Colonic mucosa (tissue), 4 donors: Measurements from ENCODE around the gene TMEM123. TPM values are rescaled to one million over a fixed set of nuclear protein-coding genes. Genes with fewer than 3 reads are reported as not detected.

ENCODE experiments used
- DNase-seq: peaks from one replicate; pipeline ENCODE4 v3.0.0-alpha.2; 2020
- H3K27ac ChIP-seq: fragments of 200-600 bp; one replicate; pipeline ENCODE4 v1.8.0; 2021
- H3K27me3 ChIP-seq: fragments of 200-600 bp; one replicate; pipeline ENCODE4 v1.8.0; 2021
- H3K36me3 ChIP-seq: fragments of 200-600 bp; one replicate; pipeline ENCODE4 v1.8.0; 2021
- H3K4me1 ChIP-seq: fragments of 200-600 bp; one replicate; pipeline ENCODE4 v1.8.0; 2021; ENCODE audit warnings: mild to moderate bottlenecking
- H3K4me3 ChIP-seq: fragments of 200-600 bp; one replicate; pipeline ENCODE4 v1.8.0; 2021
- H3K9ac ChIP-seq, 2 donors: one replicate each; pipeline ENCODE4 v1.7.0; 2013; ENCODE audit warnings: control low read depth in 2 of 2, low read depth in 2 of 2, low read length in 2 of 2
- H3K9me3 ChIP-seq: fragments of 200-600 bp; one replicate; pipeline ENCODE4 v1.8.0; 2021
- intact Hi-C: fragments of 100-400 bp; cut with DNase I; formaldehyde crosslinking; loops from one replicate; pipeline ENCODE4 v1.14.1; 2022
- total RNA-seq, 2 donors: library from RNA; stranded (reverse); fragmentation: NEBNext Ultra II Directional in 1 of 2; extraction: Animal tissue kit (Norgen Biotek cat#: 25700) in 1 of 2; gene quantifications; one replicate each; pipeline ENCODE4 v1.2.1, GENCODE V29; 2021
- TF ChIP-seq, protein P1 (sequence below): fragments of 200-600 bp; IDR thresholded peaks from one replicate; pipeline ENCODE4 v1.8.0; 2022; ENCODE audit warnings: antibody characterized with exemption, mild to moderate bottlenecking
- donor health status: healthy.
- donor health status: DM: no; HTN: no; CAD: no.
- donor health status: DM: no; HTN: no; CAD: no.

Gene TMEM123
- total RNA-seq, 2 donors from 2014 or later = 126 to 175 TPM

DNA sequence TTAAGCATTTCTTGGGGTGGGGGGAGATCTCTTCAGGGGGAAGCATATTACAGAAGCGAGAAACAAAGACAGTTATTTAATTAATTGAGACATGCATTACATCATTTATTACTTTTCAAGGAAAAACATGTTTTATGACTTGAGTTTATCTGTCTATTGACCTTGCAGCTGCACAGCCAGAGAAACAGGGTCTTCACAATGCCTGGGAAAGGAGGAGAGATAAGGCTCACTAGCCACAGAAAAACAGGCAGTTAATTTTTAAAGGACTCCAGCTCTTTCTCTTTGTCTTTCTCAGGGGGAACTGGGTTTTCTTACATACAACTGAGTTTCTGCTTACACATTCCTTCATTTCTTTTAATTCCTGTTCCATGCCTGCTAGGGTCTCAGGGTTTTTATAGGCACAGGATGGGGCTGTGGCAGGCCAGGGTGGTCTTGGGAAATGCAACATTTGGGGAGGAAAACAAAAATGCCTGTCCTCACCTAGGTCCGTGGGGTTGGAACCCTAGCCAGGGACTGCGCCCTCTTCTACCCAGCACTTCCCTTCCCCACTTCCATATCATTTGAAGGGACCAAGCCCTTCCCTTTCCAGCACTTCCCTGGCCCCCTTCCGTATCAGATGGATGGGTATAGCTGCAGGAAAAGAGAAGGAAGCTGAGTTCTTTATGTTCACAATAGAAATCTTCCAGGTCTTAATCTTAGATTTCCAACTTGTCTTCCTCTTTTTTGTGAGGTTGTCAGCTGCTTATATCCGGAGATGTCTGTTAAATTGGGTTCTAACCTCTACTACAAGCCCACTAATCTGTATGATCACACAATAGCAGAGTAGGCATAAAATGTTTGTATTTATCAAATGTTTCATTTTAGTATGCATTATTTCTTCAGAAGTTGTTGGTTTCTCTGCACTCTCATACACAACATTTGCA is 67.2 kb downstream of the TMEM123 start:
- H3K27ac ChIP-seq = no peak overlapping the region
- TF ChIP-seq, protein P1, sequence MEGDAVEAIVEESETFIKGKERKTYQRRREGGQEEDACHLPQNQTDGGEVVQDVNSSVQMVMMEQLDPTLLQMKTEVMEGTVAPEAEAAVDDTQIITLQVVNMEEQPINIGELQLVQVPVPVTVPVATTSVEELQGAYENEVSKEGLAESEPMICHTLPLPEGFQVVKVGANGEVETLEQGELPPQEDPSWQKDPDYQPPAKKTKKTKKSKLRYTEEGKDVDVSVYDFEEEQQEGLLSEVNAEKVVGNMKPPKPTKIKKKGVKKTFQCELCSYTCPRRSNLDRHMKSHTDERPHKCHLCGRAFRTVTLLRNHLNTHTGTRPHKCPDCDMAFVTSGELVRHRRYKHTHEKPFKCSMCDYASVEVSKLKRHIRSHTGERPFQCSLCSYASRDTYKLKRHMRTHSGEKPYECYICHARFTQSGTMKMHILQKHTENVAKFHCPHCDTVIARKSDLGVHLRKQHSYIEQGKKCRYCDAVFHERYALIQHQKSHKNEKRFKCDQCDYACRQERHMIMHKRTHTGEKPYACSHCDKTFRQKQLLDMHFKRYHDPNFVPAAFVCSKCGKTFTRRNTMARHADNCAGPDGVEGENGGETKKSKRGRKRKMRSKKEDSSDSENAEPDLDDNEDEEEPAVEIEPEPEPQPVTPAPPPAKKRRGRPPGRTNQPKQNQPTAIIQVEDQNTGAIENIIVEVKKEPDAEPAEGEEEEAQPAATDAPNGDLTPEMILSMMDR = no peak
- intact Hi-C loops = no loop called here

DNA sequence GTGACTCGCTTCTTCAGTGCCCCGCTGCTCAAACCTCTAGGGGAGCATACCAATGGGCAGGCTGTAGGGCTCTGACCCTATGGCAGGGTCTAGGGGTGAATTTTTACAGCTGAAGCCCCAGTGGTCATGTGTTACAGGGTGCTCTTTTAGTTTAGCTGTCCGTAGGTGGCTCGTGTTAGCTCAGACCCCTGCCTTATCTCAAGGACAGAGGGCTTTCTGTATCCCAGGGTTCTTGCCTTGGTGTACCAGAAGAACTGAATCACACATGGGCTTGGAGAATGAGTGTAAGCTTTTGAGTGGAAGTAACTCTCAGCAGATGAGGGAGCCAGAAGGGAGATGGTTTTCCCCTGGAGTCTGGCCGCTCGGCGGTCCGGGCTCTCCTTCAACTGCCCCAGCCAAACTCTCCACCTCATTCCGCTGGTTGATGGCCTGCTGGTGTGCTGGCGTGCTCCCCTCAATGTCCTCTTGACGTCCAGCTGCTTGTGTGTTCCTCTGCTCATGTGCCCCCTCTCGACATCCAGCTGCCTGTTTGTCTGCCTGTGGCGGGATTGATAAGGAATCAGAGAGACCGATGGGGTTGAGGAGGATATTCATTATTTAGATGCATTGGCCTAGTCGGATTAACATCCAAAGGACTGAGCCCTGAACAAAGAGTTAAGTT is 68.0 kb downstream of the TMEM123 start:
- H3K27me3 ChIP-seq = no peaks in the 10 kb centered on the region
- TF ChIP-seq, protein P1 = no peak
- peaks cover 5% of the 10 kb centered on the region for H3K36me3 ChIP-seq
- H3K9ac ChIP-seq = no peak overlapping the region
- H3K9me3 ChIP-seq = no peaks in the 10 kb centered on the region
- no peaks in the 10 kb centered on the region for H3K4me1 ChIP-seq
- DNase-seq = no peak
- intact Hi-C loops = no loop called here
- no peak overlapping the region for H3K4me3 ChIP-seq
- H3K27ac ChIP-seq = no peak overlapping the region

More for the DNA sequence above, 67.2 kb downstream of the TMEM123 start:
- no peaks in the 10 kb centered on the region for H3K4me1 ChIP-seq
- H3K9ac ChIP-seq = no peak overlapping the region
- no peak overlapping the region for H3K4me3 ChIP-seq
- no peaks in the 10 kb centered on the region for H3K9me3 ChIP-seq
- peaks cover 5% of the 10 kb centered on the region for H3K36me3 ChIP-seq
- H3K27me3 ChIP-seq = no peaks in the 10 kb centered on the region
- DNase-seq = no peak

DNA sequence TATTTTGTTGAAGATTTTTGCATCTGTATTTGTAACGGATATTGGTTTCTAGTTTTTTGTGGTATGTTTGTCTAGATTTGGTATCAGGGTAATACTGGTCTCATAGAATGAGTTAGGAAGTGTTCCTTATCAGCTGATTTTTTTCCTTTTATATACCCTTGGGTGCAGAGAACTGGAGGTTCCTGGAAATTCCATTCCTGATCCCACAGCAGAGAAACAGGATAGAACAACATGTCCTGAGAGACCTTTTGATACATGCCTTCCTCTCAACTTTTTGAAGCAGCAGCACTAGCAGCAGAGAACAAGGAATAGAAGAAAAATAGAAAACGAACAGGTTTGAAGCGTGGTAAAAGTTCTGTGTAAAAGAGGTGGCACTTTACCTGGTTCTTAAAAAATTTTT is 68.7 kb downstream of the TMEM123 start:
- H3K4me1 ChIP-seq = no peaks in the 10 kb centered on the region
- H3K9me3 ChIP-seq = no peaks in the 10 kb centered on the region
- H3K4me3 ChIP-seq = no peak overlapping the region
- no peak overlapping the region for H3K9ac ChIP-seq
- TF ChIP-seq, protein P1 = no peak
- no peak overlapping the region for H3K27ac ChIP-seq
- peaks cover 5% of the 10 kb centered on the region for H3K36me3 ChIP-seq
- intact Hi-C loops = no loop called here
- no peak for DNase-seq
- H3K27me3 ChIP-seq = no peaks in the 10 kb centered on the region

DNA sequence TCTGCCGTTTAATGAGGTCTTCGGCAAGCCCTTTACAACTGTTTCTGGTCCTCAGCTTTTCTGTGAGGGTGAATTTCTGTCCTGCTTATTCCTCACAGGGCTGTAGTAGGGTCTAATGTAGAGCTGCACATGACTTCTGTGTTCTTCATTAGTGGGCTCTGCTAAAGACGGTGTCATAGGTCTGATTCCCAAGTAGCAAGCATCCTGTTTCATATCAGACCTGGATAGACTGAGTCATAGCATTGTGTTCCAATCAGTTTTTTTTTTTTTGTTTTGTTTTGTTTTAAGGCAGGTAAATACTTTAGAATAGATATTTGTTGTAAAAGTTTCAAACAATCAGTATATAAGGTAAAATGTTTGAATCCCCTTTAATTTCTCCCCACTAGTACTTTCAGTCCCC is 70.2 kb downstream of the TMEM123 start:
- H3K27me3 ChIP-seq = no peaks in the 10 kb centered on the region
- no peaks in the 10 kb centered on the region for H3K4me1 ChIP-seq
- DNase-seq = no peak
- no peak overlapping the region for H3K9ac ChIP-seq
- intact Hi-C loops = no loop called here
- H3K36me3 ChIP-seq = peaks cover 15% of the 10 kb centered on the region
- no peak overlapping the region for H3K27ac ChIP-seq
- H3K9me3 ChIP-seq = no peaks in the 10 kb centered on the region
- TF ChIP-seq, protein P1 = no peak
- H3K4me3 ChIP-seq = no peak overlapping the region

DNA sequence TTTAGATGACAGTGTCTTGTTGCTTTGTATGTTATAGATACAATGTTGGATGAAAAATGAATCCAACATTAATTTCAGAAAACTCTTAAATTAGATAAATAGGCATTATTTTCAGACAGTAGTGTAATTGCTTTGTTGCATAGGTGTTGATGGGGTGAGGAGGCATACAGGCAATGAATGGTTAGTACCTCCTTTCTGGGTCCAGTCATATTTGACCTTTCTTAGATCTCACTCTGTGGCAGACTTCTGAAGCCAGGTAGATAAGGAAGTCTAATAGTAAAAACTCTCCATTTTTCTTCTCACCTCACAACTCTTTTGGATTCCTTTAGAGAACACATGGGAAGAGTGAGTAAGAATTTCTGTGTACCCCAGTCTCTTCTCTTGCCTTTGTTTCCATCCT is 73.7 kb downstream of the TMEM123 start:
- no peaks in the 10 kb centered on the region for H3K27me3 ChIP-seq
- H3K4me3 ChIP-seq = no peak overlapping the region
- TF ChIP-seq, protein P1 = no peak
- no peaks in the 10 kb centered on the region for H3K9me3 ChIP-seq
- H3K9ac ChIP-seq = no peak overlapping the region
- H3K4me1 ChIP-seq = no peaks in the 10 kb centered on the region
- no peak for DNase-seq
- H3K36me3 ChIP-seq = peaks cover 15% of the 10 kb centered on the region
- no peak overlapping the region for H3K27ac ChIP-seq
- intact Hi-C loops = no loop called here
